D721Med (cell line): ENCODE results near the gene DIP2C.

ENCODE experiments used
- DNase-seq: peaks from one replicate; pipeline ENCODE4 v3.0.0; 2011; ENCODE audit warnings: low spot score; ENCODE audit not compliant: insufficient read length
- FAIRE-seq: peaks from 2 replicates; lab custom pipeline; 2011; peaks lifted over from hg19 to GRCh38; lab: Jason Lieb, UNC
- TF ChIP-seq, protein P1 (sequence below): IDR thresholded peaks from 2 replicates; pipeline ENCODE4 v1.5.1; 2012; ENCODE audit warnings: mild to moderate bottlenecking, control low read depth; ENCODE audit not compliant: insufficient read depth; ENCODE audit errors: missing control alignments

Gene DIP2C

GRCh38 chr10:688312-689120, 952 bp downstream of the DIP2C start:
- no peak for FAIRE-seq
- TF ChIP-seq, protein P1, sequence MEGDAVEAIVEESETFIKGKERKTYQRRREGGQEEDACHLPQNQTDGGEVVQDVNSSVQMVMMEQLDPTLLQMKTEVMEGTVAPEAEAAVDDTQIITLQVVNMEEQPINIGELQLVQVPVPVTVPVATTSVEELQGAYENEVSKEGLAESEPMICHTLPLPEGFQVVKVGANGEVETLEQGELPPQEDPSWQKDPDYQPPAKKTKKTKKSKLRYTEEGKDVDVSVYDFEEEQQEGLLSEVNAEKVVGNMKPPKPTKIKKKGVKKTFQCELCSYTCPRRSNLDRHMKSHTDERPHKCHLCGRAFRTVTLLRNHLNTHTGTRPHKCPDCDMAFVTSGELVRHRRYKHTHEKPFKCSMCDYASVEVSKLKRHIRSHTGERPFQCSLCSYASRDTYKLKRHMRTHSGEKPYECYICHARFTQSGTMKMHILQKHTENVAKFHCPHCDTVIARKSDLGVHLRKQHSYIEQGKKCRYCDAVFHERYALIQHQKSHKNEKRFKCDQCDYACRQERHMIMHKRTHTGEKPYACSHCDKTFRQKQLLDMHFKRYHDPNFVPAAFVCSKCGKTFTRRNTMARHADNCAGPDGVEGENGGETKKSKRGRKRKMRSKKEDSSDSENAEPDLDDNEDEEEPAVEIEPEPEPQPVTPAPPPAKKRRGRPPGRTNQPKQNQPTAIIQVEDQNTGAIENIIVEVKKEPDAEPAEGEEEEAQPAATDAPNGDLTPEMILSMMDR = no peak
- DNase-seq = no peak

DNA sequence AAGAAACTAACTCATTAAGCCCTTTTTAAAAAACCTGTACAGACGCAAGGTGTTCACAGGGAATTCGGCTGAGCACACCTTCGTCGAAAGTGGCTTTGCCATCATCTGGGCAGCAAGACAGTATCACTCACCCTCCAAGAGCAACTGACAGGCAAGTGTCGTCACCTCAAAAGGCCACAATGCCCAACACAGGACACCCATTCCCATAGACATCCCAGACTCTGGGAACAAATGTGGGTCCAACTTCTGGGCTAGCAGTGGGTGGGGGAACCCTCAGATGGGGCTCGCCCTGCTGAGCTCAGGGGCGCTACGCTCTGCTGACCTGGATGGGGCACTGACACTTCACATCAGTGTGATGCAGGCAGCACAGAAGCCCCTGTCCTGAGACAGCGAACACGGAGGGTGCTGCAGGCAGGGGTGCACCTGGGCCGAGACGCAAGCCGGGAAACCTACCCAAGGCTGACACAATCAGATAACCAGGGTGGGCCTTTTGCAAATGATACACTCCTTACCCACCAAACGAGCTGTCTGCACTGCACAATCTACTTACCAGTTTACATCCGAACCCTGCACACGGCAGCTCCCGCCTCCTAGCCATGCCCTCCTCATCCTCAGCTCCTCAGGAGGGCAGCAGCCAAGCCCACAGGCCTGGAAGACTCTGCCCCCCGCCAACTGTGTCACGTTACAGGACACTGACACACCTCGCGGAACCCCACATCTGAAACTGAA, 1.7 kb downstream of the DIP2C start:
- DNase-seq (no peak), FAIRE-seq (no peak)
- TF ChIP-seq, protein P1 = no peak

DNA sequence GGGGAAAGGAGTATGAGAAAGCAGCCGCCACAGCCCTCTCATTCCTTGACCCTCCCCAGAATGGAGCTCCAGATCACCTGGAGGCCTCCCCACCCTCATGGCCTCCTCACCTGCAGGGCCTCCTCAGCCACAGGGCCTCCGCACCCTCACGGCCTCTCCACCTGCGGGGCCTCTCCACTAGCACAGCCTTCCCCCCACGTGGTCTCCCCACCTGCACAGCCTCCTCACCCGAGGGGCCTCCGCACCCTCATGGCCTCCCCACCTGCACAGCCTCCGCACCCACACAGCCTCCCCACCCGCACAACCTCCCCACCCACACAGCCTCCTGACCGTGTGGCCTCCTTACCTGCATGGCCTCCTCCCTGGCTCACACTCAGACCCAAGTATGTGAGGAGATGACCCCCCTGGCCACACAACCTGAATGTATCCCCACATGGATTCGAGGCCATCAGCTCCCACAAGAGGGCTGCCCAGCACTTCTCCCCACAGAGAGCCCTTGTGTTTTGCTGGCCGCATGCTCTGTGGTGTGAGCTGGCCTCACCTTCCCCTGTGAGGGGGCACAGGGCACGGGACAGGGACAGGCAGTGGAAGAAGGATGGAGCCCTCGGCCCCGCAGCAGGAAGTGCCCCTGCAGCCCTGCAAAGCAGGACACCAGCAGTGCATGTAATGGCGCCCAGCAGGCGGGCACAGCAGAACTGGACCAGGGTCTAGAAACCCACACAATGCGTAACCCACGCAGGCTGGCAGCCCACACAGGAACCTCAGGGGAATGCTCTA, 3.1 kb downstream of the DIP2C start:
- TF ChIP-seq, protein P1 = no peak
- no peak for DNase-seq
- FAIRE-seq = no peak

DNA sequence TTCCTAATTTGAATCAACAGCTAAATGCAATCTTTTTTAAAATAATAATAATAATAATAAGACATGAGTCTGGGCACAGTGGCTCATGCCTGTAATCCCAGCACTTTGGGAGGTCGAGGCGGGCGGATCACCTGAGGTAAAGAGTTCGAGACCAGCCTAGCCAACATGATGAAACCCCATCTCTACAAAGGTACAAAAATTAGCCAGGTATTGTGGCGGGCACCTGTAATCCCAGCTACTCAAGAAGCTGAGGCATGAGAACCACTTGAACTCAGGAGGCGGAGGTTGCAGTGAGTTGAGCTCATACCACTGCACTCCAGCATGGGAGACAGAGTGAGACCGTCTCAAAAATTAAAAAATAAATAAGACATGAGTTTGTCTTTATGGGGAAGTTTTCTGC, 3.9 kb downstream of the DIP2C start:
- FAIRE-seq = no peak
- TF ChIP-seq, protein P1 = no peak
- no peak for DNase-seq

GRCh38 chr10:683448-684071, 5.9 kb downstream of the DIP2C start:
- FAIRE-seq (no peak), DNase-seq (no peak)
- TF ChIP-seq, protein P1 = no peak

DNA sequence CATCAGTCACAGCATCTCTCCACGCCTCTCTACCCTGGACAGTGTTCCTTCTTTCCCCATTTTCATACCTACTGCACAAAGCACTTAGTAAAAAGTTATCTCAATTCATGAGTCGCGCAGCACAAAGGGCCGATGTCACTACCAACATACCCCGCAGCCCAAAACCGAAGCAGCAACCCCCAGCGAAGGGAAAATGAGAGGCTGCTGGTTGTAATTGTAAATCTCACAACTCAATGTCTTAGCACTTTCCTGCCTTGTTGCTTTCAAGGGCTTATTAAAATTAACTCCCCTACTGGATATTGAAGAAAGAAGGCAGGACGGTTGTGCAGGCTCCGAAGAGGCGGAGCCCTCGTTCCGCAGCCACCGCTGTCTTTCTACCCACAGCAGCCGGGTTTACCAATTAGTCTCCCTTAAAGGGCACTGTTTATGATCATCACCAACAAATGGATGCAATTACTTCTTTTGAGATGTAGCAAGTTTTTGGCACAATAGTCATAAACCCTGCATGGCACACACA, 6.5 kb downstream of the DIP2C start:
- TF ChIP-seq, protein P1 = no peak
- DNase-seq (no peak), FAIRE-seq (no peak)
